IMR-90 (cell line): ENCODE data around the gene RAI14. TPM values are rescaled to one million over a fixed set of nuclear protein-coding genes. Genes with fewer than 3 reads are reported as not detected.

Experiments
- ATAC-seq: fragments of 200-7000 bp; cut with Tn5 transposase; 2 replicates; pipeline ENCODE4 v1.9.1; 2020; ENCODE audit warnings: low read depth, mild to moderate bottlenecking, moderate library complexity
- BruUV-seq: library from RNA; stranded (reverse); fragments of 400-500 nt; replicated peaks from 2 replicates; lab custom pipeline; 2021; lab: Mats Ljungman, UMichigan
- CTCF ChIA-PET: fragments of 300-600 bp; formaldehyde crosslinking; extraction: SDS; loops from one replicate; lab custom pipeline; 2021; ENCODE audit warnings: antibody characterized with exemption; lab: Yijun Ruan, JAX
- POLR2A ChIA-PET: fragments of 300-600 bp; sonication (Branson Sonifier 250); formaldehyde crosslinking; loops from one replicate; lab custom pipeline; 2022; ENCODE audit warnings: antibody characterized with exemption; ENCODE audit not compliant: unreplicated experiment; lab: Charles Lee
- DNase-seq: peaks from one replicate; pipeline ENCODE4 v3.0.0; 2013
- H2AFZ ChIP-seq: replicated peaks from 2 replicates; pipeline ENCODE3; 2013; ENCODE audit warnings: low read length, mild to moderate bottlenecking; ENCODE audit not compliant: poor library complexity
- H2AK5ac ChIP-seq: 2 replicates; pipeline ENCODE4 v1.6.1; 2013; ENCODE audit warnings: low read depth, low read length, inconsistent platforms
- H2AK9ac ChIP-seq: replicated peaks from 2 replicates; pipeline ENCODE3; 2013; ENCODE audit warnings: mild to moderate bottlenecking, low read depth, low read length, moderate library complexity; ENCODE audit not compliant: poor library complexity
- H2BK120ac ChIP-seq: 2 replicates; pipeline ENCODE4 v1.6.1; 2013; ENCODE audit warnings: low read depth, low read length, inconsistent platforms
- H2BK15ac ChIP-seq: 3 replicates; pipeline ENCODE4 v1.6.1; 2013; ENCODE audit warnings: low read depth, low read length, inconsistent platforms
- H2BK20ac ChIP-seq: 2 replicates; pipeline ENCODE4 v1.6.1; 2013; ENCODE audit warnings: low read depth, mild to moderate bottlenecking, inconsistent platforms, low read length, moderate library complexity
- H2BK5ac ChIP-seq: 2 replicates; pipeline ENCODE4 v1.6.1; 2013; ENCODE audit warnings: mild to moderate bottlenecking, low read depth, low read length, inconsistent platforms; ENCODE audit not compliant: poor library complexity, severe bottlenecking
- H3K14ac ChIP-seq: replicated peaks from 2 replicates; pipeline ENCODE4 v1.6.1; 2013; ENCODE audit warnings: low read depth, low read length, inconsistent platforms
- H3K18ac ChIP-seq: 2 replicates; pipeline ENCODE4 v1.6.1; 2013; ENCODE audit warnings: low read depth, low read length, control low read depth
- H3K23ac ChIP-seq: 2 replicates; pipeline ENCODE4 v1.6.1; 2013; ENCODE audit warnings: low read depth, low read length, inconsistent platforms
- H3K27ac ChIP-seq: 2 replicates; pipeline ENCODE4 v1.5.1; 2013; ENCODE audit warnings: mild to moderate bottlenecking, control low read depth, low read length; ENCODE audit not compliant: insufficient read depth
- H3K27me3 ChIP-seq: 2 replicates; pipeline ENCODE4 v1.6.1; 2013; ENCODE audit warnings: low read length; ENCODE audit not compliant: control insufficient read depth, insufficient read depth
- H3K36me3 ChIP-seq: 2 replicates; pipeline ENCODE4 v1.6.1; 2013; ENCODE audit warnings: low read length, mixed read lengths; ENCODE audit not compliant: control insufficient read depth, insufficient read depth
- H3K4ac ChIP-seq: 2 replicates; pipeline ENCODE4 v1.6.1; 2013; ENCODE audit warnings: low read depth, low read length, inconsistent platforms
- H3K4me1 ChIP-seq: 2 replicates; pipeline ENCODE4 v1.6.1; 2013; ENCODE audit warnings: low read length, mixed read lengths; ENCODE audit not compliant: control insufficient read depth, insufficient read depth
- H3K4me2 ChIP-seq: 2 replicates; pipeline ENCODE4 v1.6.1; 2013; ENCODE audit warnings: low read depth, mild to moderate bottlenecking, control low read depth, low read length, moderate library complexity
- H3K4me3 ChIP-seq: 2 replicates; pipeline ENCODE4 v1.5.1; 2013; ENCODE audit warnings: low read depth, mild to moderate bottlenecking, control low read depth, low read length, moderate library complexity; ENCODE audit not compliant: insufficient read depth
- H3K56ac ChIP-seq: 2 replicates; pipeline ENCODE4 v1.6.1; 2013; ENCODE audit warnings: low read length, inconsistent platforms; ENCODE audit not compliant: insufficient read depth; ENCODE audit errors: extremely low read depth
- H3K79me1 ChIP-seq, 2 experiments: 2 replicates each; pipeline ENCODE4 v1.6.1; 2013; ENCODE audit warnings: low read length in 2 of 2, inconsistent platforms in 1 of 2, low read depth in 1 of 2
- H3K9ac ChIP-seq: 2 replicates; pipeline ENCODE4 v1.6.1; 2013; ENCODE audit warnings: low read depth, low read length, control low read depth
- H3K9me1 ChIP-seq: 2 replicates; pipeline ENCODE4 v1.6.1; 2013; ENCODE audit warnings: low read length, inconsistent platforms; ENCODE audit not compliant: insufficient read depth
- H3K9me3 ChIP-seq: 2 replicates; pipeline ENCODE4 v1.6.1; 2013; ENCODE audit warnings: low read length; ENCODE audit not compliant: control insufficient read depth, insufficient read depth
- H4K20me1 ChIP-seq: 2 replicates; pipeline ENCODE4 v1.6.1; 2013; ENCODE audit warnings: low read length, inconsistent platforms; ENCODE audit not compliant: insufficient read depth
- H4K5ac ChIP-seq: 2 replicates; pipeline ENCODE4 v1.6.1; 2013; ENCODE audit warnings: mild to moderate bottlenecking, low read depth, low read length, control low read depth
- H4K8ac ChIP-seq, 2 experiments: 2 replicates each; pipeline ENCODE4 v1.6.1; 2013; ENCODE audit warnings: low read depth in 2 of 2, low read length in 2 of 2, control low read depth in 1 of 2, inconsistent platforms in 1 of 2
- H4K91ac ChIP-seq: 2 replicates; pipeline ENCODE4 v1.6.1; 2013; ENCODE audit warnings: low read depth, low read length, inconsistent platforms; ENCODE audit not compliant: insufficient read depth
- CHD1 ChIP-seq: IDR thresholded peaks from 2 replicates; pipeline ENCODE4 v1.6.1; 2012; ENCODE audit warnings: low read depth, low read length, improper control_type of control experiment
- MXI1 ChIP-seq: IDR thresholded peaks from 2 replicates; pipeline ENCODE4 v1.6.1; 2012; ENCODE audit warnings: low read depth, mild to moderate bottlenecking, low read length, moderate library complexity, borderline replicate concordance
- USF2 ChIP-seq: fragments of 150-350 bp; IDR thresholded peaks from 2 replicates; pipeline ENCODE4 v1.6.1; 2017; ENCODE audit warnings: mild to moderate bottlenecking, antibody characterized with exemption, low read length, low read depth
- WGBS, 2 experiments: methylation state at CpG; one replicate each; pipeline versions ENCODE4 v1.1.5 to v1.1.7; 2013; ENCODE audit warnings: missing lambda C conversion rate in 2 of 2; ENCODE audit not compliant: insufficient read length in 1 of 2; ENCODE audit errors: extremely low coverage in 2 of 2; 5-methylcytosine and 5-hydroxymethylcytosine counted together
- dilution Hi-C: fragments of 300-500 bp; cut with HindIII; formaldehyde crosslinking; loops from one replicate; pipeline ENCODE4 v1.14.3; 2018; ENCODE audit warnings: low sequenced_read_pairs; ENCODE audit not compliant: unreplicated experiment
- in situ Hi-C: fragments of 300-500 bp; cut with MboI; formaldehyde crosslinking; loops from 3 replicates; pipeline ENCODE4 v1.14.3; 2019; ENCODE audit warnings: low sequenced_read_pairs, inconsistent platforms, mixed read lengths
- intact Hi-C: fragments of 100-400 bp; cut with micrococcal nuclease; formaldehyde crosslinking; loops from 2 replicates; pipeline ENCODE4 v1.10.0; 2022
- polyA plus RNA-seq, 3 experiments: library from polyadenylated mRNA; depleted of rRNA; stranded (reverse); fragments of >200 nt; gene quantifications; 2 replicates each; pipeline ENCODE4 v1.2.3, GENCODE V29; 2012; ENCODE audit warnings: low replicate concordance in 1 of 3
- total RNA-seq: library from RNA; depleted of rRNA; stranded (reverse); fragments of >200 nt; gene quantifications from 2 replicates; pipeline ENCODE4 v1.2.3, GENCODE V29; 2012

Gene RAI14
- total and polyA plus RNA-seq, 2 of the 4 experiments (the other 2 are of a cell fraction) = 221 to 267 TPM

GRCh38 chr5:34869256-34869655 lies 213.1 kb downstream of the RAI14 start:
- no peak overlapping the region for H2BK15ac ChIP-seq
- intact Hi-C loops (no loop called here), in situ Hi-C loops (no loop called here), dilution Hi-C loops (no loop called here)
- no peak overlapping the region for H3K56ac ChIP-seq
- CTCF ChIA-PET = interaction anchor here (1.1 kb wide), 1 partner anchor 15 kb away, joined by 3 read pairs; no protein-coding TSS in a partner anchor
- no peaks in the 10 kb centered on the region; the same call in 1 of the 2 replicates for H3K27me3 ChIP-seq
- H3K4me3 ChIP-seq = no peak overlapping the region
- H3K23ac ChIP-seq = no peak overlapping the region
- H2AK9ac ChIP-seq = no peak overlapping the region
- H2AFZ ChIP-seq = no peak overlapping the region
- no peak overlapping the region for H3K14ac ChIP-seq
- no peaks in the 10 kb centered on the region for H3K36me3 ChIP-seq
- H4K20me1 ChIP-seq = no peaks in the 10 kb centered on the region
- no peak overlapping the region for H2BK20ac ChIP-seq
- no peak overlapping the region for H2BK5ac ChIP-seq
- TF ChIP-seq CHD1 (no peak), USF2 (no peak), MXI1 (no peak)
- BruUV-seq = no TSS peak
- no peaks in the 10 kb centered on the region for H3K9me3 ChIP-seq
- no peak for DNase-seq
- POLR2A ChIA-PET = no interaction called here
- H3K4me1 ChIP-seq = no peaks in the 10 kb centered on the region
- no peak overlapping the region for H3K4me2 ChIP-seq
- H4K91ac ChIP-seq = no peak overlapping the region
- no peak overlapping the region for H3K18ac ChIP-seq
- H2BK120ac ChIP-seq = no peak overlapping the region
- no peaks in the 10 kb centered on the region for H3K79me1 ChIP-seq
- H4K5ac ChIP-seq = no peak overlapping the region
- H4K8ac ChIP-seq = no peak overlapping the region
- H2AK5ac ChIP-seq = no peak overlapping the region
- no CpG with 5 or more reads among the region's 1 CpG for WGBS, 2 experiments
- no peaks in the 10 kb centered on the region for H3K9me1 ChIP-seq
- H3K4ac ChIP-seq = no peak overlapping the region
- ATAC-seq = no peak
- H3K27ac ChIP-seq = no peak overlapping the region
- no peak overlapping the region for H3K9ac ChIP-seq
